HG03039 (cell line): Measurements from ENCODE around the gene CMSS1.

Experiments
- ATAC-seq: cut with Tn5 transposase; IDR thresholded peaks from one replicate; pipeline ENCODE4 v1.9.1; 2021; ENCODE audit warnings: mild to moderate bottlenecking, moderate library complexity; ENCODE audit not compliant: unreplicated experiment

Gene CMSS1

DNA sequence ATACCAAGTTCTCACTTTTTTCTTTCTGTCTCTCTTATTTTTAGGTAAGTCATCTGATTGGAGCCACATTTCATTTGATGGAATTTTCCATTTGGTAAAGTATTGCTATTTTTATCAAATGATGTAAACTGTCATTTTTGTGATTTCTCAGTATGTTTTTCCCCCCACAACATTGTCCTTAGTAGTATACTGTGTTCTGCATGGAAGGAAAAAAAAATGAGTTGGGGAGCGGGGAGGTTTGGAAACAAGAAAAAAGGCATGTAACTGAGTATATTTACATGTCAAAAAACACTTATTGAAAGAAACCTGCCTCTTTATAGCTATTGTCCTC, 192.4 kb downstream of the CMSS1 start:
- no peak for ATAC-seq

DNA sequence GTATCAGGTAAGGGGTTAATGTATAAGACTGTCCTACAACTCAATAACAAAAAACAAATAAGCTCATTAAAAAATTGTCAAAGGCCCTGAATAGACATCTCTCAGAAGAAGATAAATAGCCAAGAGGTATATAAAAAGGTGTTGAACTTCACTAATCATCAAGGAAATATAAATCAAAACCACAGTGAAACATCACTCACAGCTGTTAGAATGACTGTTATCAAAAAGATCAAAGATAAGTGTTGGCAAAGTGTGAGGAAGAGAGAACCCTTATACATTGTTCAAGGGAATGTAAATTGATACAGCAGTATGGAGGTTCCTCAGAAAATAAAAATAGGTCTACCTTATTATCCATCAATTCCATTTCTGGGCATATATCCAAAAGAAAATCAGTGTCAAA, 201.1 kb downstream of the CMSS1 start:
- no peak for ATAC-seq

DNA sequence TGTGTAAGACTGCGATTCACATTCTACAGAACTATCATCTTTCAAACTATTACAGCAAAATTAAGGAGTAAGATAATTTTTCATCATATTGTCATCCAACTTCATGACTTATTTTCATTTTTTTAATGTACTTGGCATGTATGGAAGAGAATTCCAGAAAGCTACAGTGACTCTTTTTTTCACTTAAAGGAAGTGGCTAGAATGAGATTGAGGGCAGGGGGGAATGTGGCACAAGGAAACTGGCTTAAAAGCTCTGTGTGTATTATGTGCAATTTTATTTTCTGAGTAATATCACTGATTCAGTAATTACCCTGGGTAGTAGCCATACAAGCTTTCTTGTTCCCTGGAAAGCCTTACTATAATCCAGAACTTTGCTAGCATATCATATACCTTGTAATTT, 202.1 kb downstream of the CMSS1 start:
- no peak for ATAC-seq

DNA sequence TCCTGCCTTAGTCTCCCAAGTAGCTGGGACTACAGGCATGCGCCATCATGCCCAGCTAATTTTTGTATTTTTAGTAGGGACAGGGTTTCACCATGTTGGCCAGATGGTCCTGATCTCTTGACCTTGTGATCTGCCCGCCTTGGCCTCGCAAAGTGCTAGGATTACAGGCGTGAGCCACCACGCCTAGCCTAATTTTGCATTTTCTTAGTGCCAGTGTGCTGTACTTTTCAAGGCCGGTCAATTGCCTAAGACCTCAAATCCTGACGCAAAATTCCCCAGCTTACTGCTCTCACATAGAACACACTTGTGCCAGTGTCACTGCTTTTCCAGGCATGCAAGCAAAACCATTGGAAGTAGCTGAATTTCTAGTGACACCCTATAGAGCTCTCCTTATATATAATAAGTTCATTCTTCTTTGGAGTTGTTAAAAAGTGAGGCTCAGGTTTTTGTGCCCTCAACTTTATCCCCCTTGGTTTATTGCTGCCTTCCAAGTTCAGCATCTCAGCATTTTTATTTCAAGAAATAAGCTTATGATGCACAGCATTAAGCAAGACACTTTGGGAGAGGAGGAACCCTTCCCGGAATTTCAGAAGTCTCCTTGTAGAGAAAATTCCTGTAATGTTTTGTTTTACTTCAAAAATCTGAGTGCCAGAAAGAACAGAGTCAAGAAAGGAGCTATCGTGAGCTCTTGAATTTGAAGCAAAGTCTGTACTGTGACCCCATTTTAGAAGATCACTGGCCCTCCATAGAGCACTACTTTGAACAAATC, 203.4 kb downstream of the CMSS1 start:
- no peak for ATAC-seq

DNA sequence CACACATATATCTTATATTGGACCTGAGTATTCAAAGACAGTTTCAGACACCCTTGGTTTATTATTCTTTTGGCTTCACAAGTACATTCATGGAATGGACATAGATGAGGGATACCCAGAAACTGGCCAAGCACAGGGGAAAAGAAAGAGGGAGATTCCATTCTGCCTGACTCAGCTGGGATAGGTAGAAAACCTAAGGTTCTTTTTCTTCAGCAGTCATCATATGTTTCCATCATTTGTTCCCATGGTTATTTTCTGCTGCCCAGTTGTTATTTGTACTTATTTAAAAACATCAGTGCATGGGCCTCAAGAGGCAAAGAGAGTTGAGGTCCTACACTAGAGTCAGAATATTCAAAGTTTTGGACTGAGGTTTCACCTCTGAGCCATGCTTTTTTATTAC, 204.8 kb downstream of the CMSS1 start:
- no peak for ATAC-seq

DNA sequence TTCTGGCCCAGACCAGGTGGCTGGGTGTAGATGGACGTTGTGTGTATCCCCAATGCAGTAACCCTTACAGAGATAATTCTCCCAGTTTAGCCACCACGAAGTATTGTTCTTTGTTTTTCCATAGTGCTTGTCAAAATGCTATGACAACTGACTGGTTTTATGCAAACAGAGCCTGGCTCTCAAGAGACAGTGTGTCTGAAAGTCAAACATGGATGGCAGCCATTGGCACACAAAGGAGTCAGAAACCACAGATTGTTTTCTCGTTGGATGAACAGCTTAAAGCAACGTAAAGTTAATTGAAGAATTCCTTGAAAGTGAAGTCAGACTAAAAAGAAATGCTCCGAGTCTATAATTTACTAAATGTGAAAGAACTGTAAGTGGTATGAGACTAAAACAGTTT, 205.5 kb downstream of the CMSS1 start:
- no peak for ATAC-seq

DNA sequence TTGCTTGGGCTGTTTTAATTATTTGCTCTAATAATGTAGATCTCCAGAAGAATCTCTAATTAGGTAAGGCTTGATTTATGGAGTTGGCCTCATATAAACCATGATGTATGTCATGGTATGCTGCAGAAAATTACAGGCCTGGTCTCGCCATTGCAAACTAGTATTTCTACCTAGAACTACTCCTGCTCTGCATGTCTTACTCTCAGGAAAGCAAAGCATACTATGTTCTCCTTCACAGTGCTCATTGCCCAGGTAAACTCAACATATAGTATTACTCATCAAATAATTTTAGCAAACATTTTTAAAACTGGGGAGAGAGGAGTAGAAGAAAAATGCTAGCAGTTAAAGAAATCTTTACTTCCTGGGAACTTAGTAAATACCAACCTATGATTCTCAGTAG, 205.9 kb downstream of the CMSS1 start:
- no peak for ATAC-seq

DNA sequence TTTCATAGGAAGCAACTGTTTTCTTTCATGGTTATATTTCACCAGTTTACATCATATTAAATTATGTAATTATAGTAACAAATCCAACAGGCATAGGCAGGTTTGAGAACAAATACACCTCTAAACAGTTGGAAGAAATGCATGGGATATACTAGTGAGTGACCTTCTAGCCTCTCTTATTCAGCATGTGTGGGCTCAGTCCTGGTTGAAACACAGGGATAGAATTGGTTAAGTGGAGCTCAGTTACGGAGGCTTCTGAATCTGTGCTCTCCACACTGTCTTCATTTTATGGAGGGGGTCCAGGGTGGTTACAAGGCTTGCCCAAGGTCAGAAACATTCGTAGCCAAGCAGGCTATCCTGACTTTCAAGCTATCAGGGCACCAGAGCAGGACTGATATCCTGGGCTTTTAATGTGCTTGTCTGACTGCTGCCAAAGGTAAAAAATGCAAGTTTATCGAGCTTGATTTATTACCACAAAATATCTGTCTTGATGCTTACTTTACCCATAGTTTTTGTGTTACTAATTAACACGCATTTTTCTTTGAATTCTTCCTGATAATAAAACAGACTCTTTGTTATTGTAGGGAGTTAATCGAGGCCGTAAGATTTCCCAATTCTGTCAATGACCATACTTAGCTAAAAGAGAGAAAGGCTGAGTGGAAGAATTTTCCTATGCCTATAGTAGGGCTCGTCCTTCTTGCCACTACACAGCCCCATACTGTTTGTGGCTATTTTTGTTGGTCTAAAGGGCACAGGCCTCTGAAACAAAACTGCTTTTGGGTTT, 207.1 kb downstream of the CMSS1 start:
- ATAC-seq, result no peak

DNA sequence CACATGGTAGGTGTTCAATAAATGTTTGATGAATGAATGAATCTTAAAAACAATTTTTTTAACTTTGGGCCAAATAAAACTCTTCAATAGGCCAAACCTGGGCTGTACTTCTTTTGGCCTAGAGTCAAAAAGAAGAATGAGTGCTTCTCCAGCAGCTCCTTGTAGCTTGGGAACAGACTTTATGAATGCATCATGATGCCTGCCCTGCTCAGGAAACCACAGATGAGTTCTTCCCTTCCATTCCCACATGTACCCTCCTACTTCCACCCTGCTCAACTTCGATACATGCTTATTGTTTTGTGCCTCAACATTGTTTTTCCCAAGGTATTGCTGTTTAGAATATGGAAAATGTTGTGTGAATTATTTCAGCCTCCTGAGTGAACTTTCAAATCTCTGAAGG, 209.7 kb downstream of the CMSS1 start:
- ATAC-seq, result no peak

DNA sequence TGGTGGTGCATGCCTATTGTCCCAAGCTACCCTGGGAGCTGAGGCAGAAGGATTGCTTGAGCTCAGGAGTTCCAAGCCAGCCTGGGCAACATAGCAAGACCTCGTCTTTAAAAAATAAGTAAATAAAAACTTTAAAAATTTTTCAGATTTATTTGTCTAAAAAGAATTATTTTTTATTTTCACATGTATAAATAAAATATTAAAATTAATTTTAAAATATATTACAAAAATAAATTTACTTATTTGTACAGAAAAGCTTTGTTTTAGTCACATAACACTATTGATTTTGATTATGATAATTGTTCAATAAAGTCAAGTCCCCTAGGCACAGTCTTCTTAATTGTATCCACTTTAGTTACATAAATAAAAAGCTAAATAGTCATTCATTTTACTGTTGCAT, 211.4 kb downstream of the CMSS1 start:
- no peak for ATAC-seq

DNA sequence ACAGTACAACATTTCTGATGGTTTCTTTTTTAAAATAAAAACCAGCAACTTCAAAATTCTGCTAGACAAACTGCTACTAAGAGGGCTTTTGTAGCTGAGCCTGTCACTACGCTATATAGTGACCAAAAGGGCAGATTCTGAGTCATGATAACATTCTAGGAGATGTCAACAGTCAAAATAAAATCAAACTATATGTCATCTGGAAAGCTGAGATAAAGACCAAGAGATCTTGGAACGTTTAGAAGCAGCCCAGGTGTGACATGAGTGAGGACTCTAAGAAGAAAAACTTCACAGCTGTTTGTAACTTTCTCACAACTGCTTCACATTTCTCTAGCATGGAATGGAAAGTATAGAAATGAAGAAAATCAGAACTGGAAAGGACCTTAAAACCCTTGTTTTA, 212.0 kb downstream of the CMSS1 start:
- peak; percentile 47 for ATAC-seq

DNA sequence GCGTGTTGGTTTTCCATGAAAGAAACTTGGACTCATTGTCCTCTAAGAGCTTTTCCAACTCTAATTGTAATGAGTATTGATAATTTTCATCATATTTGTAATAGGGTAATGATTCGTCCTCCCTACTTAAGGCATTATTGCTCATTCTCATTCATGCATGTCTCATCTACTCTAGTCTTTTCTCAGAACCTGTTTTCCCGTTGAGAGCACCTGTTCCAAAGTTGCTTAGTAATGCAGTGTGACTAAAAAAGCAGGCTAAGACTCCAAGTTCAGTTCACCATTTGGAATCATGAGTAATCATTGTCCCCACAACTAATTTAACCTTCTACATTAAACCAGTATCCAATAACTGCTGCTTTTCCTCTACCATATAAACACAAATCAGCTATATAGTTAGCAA, 212.7 kb downstream of the CMSS1 start:
- no peak for ATAC-seq

DNA sequence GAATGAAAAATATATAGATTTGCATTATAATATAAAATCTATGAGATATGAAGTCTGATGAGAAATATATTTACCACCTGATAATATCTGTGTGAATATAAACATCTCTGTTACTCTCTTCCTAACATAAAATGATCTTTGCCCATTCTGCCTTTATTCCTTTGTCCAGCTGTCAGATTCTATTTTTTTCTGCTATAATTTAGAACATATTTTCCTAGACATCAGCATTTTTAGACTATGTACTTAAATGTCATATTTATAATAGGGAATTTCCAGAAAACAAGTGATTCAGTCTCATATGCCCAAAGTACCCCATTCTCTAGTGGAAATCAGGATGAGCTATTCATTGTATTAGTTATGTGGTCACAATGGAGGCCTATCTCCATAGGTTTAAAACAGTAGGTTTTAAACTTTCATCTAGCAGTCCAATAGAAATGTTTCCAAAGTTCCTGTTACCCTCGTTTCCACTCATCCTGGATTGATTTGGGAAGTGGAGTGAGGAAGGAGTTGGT, 213.3 kb downstream of the CMSS1 start:
- ATAC-seq, result no peak

DNA sequence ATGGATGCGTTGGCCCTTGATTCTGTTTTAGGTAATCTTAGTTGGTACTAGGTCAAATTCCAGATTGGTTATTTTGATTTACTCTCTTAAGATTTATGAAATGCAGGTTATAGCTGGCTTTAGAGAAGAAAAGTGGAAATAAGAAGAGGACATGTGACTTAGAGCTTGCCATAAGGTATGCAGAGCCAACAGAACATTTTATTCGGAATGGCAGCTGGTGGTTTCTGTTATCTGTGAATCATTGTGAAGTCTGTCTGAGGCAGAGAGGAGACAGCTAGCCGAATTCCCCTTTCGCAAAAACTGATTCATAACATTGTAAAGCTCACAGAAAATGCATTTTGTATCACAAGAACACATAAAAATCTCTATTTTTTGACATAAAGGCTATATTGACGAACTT, 214.6 kb downstream of the CMSS1 start:
- no peak for ATAC-seq

DNA sequence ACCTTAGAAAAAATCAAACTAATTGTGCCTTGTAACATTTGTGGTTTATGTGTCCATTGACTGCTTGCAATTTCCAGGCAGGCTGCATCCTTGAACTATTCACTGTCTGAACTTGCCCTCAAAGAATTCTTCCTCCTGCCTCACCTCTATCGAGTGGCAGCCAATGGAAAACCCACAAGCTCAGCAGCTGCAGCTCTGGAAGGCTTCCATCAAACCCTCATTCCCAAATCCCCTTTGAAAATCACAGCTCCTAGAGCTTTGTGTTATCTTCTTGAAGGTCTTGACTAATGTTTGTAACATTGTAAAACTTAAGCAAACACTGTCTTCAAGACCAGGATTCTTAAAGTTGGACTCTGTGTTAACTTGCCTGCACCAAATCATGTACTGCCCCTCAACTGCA, 215.5 kb downstream of the CMSS1 start:
- no peak for ATAC-seq

DNA sequence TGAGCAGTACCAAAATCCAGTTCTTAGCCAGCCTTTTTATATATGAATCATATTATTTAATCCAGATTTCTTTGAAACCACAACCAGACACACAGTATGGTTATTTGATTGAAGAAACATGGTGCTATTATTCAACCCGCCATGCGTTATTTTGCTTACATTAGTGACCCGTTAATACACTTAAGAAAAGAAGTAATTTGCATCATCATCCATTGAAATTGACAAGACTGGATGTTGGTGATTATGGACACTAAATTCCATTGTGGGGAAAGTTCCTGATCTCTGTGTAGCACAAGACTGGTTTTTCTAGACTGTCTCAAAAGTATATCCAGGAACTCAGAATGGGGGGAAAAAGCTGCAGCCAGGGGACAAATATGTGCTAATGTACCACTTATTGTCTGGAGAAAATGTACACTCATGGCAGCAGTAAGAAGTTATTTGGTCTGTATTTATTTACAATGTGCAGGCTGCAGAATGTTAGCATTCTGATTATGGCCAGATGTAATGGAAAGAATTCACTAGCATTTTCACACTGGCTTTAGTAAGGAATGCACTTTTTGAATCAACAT, 216.3 kb downstream of the CMSS1 start:
- ATAC-seq, result no peak

DNA sequence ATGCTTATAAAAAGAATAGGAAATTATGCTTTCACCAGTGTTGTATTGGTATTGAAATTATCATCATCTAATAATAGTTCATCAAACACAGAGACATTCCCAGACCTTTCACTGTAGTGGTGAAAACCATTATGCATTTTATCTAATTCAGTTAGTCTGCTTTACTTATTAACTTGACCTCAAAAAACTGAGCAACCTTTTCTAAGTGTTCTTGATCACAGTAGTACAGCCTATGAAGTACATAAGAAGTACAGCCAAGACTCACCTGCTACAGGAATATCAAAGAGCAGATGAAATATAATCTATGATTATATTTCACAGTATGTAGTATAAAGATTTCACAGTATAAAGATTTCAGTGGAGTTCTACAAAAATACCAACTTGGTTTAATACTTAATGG, 221.4 kb downstream of the CMSS1 start:
- ATAC-seq, result no peak

DNA sequence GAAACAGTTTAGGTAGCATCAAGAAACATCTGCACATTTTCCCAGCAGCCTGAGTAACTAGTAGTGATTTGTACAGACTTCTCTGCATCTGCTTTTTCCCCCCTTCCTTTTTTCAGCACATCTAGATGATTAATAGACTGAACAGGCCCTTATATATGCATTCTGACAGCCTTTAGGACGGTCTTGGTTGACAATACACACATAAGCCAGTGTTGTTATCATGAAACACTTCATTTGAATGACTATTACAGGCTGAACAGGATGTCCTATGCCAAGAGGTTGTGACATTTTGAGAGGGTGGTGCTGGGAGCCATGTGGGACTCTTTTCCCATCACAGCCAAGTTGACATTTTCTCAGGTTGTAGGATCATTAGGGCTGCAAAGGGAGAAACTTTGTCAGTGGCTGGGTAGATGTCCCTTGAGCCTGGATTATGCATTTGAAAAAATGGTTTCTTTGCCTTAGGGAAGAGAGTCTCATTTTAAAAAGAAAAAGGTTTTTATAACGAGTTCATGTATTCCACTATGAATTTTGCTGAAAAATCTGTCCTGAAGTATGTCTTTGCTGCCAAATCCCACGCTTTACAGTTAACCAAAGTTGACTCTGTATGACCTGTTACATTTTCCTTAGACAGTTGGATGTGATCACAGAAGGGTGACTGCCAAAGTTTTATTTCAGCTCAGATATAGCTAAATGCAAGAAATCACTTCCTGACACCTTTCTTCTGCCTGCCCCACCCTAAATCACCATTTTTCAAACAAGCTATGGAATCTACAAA, 223.0 kb downstream of the CMSS1 start:
- no peak for ATAC-seq

DNA sequence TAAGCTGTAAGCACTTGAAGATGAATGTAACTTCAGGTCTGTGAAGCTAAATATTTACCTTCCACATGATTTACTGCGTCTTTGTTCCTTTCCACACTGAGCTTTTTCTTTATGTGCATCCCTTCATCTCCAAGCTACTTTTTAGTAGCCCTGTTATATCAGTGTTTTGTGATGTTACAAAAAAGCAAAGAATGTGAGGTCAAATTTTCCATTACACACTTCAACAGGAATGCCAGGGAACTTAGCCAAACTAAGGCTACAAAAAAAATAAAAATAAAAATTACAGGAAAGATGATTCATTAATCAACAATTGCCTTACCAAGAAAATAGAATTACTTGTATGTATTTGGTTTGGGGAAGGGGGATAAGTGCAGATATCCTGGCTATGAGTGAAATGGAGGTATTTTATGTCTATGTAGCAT, 223.7 kb downstream of the CMSS1 start:
- no peak for ATAC-seq

DNA sequence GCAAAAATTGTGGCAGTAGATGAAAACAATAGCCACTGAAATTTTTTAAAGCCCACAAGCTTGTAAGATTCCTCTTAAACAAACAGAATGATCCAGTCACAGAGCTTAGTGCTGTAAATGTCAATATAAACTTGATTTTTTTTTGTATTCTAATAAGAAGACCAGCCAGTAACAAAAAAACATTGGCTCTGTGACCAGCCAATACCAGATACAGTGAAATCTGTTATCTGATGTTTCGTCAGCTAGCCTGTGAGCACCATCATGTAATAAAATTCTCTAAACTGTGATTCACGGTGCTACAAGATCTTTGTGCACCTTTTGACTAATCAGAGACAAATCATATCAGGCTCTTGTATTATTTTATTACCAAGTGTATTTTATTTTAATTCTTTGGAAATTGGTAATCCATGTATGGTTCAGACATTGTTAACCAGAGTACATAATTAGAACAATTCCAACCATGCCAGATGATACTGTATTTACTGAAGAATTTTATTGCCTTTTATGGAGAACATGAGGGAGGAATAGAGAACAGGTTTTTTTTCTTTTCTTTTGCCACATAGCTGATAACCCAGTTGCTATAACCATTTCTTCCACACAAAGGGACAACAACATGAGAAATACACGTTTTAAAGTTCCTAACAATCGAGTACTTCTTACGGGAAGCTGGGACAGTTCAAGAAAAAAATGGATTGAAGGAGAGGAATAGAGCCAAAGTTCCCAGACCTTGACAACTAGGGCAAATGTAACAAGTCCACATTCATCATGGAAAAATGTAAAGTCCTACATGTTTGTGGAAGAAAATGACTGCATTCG, 224.7 kb downstream of the CMSS1 start:
- no peak for ATAC-seq
